Right renal cortex interstitium (tissue), 3 donors: ENCODE data around the gene CES3. TPM values are rescaled to one million over a fixed set of nuclear protein-coding genes. Genes with fewer than 3 reads are reported as not detected.
"Not testable (repeated sequence)": the region's sequence is repeated elsewhere in the genome, so short reads cannot be mapped to it uniquely, and the experiment has no call there.

Experiments
- DNase-seq, 3 donors: peaks; one replicate each; pipeline ENCODE4 v3.0.0-alpha.2; 2013; ENCODE audit warnings: low read depth in 3 of 3, low spot score in 2 of 3
- polyA plus RNA-seq, 3 donors: library from polyadenylated mRNA; unstranded; fragments of 120-200 nt; gene quantifications; one replicate each; pipeline ENCODE4 v1.2.1, GENCODE V29; 2013; ENCODE audit not compliant: insufficient read length in 3 of 3

The CES3 gene
- polyA plus RNA-seq, 3 donors: 1.3 to 3.1 (median 1.8) TPM

GRCh38 chr16:66926171-66926947 lies 34.7 kb upstream of the CES3 start:
- DNase-seq: no peak

GRCh38 chr16:66926961-66927436 lies 34.1 kb upstream of the CES3 start:
- DNase-seq: no peak

GRCh38 chr16:66927918-66928649 lies 33.0 kb upstream of the CES3 start:
- no peak for DNase-seq

- DNase-seq: no peak
Observed at GRCh38 chr16:66928702-66929388, 32.2 kb upstream of the CES3 start.

GRCh38 chr16:66930189-66930588 lies 30.9 kb upstream of the CES3 start:
- no peak for DNase-seq

GRCh38 chr16:66931665-66932064 lies 29.4 kb upstream of the CES3 start:
- DNase-seq: no peak

GRCh38 chr16:66932076-66932475 lies 29.0 kb upstream of the CES3 start:
- DNase-seq: no peak

DNA sequence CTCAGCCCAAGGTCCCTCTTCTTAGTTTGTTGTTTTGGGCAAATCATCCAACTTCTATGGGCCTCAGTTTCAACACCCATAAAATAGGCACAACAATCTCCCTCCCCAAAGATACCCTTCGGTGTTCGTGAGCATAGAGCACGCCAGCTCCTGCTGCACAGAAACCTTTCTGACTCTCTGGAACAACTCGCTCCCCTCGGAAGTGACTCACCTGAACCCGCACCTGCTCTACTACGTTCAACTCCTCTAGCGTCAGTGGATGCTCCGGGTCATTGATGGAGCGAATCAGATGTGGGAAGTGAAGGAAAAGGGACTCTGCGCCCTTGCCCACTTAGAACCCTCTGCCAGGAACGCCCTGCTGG lies 27.3 kb upstream of the CES3 start:
- no peak for DNase-seq

- DNase-seq: peak; percentile 71 to 78 (median 72)
Observed at GRCh38 chr16:66934138-66934838, 26.8 kb upstream of the CES3 start, which contains the start of gene CIAO2B. TSS of gene CIAO2B (minus strand) at chr16:66934402. CDS start at chr16:66934364, 38 bp downstream.

DNA sequence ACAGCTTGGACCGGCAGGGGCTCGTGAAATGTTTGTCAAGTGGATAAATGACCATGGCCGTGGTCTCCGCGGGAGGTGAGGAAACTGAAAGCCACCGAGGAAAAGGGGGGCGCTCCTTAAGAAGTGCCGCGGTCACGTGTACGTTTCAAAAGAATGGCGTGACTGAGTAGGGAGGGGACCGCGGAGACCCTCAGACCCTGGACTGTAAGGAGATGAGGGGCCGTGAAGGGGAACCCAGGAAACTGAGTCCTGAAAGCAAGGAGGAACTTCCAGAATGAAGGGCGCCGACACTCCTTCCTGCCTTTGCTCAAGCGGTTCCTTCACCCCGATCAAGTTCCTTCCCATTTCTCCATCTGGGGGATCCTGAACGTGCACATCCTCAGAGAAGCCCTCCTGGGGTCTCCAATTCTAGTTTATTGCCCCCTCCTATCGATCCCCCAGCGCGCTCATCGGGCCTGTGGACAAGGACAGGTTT lies 26.2 kb upstream of the CES3 start:
- not testable (repeated sequence) for DNase-seq

DNA sequence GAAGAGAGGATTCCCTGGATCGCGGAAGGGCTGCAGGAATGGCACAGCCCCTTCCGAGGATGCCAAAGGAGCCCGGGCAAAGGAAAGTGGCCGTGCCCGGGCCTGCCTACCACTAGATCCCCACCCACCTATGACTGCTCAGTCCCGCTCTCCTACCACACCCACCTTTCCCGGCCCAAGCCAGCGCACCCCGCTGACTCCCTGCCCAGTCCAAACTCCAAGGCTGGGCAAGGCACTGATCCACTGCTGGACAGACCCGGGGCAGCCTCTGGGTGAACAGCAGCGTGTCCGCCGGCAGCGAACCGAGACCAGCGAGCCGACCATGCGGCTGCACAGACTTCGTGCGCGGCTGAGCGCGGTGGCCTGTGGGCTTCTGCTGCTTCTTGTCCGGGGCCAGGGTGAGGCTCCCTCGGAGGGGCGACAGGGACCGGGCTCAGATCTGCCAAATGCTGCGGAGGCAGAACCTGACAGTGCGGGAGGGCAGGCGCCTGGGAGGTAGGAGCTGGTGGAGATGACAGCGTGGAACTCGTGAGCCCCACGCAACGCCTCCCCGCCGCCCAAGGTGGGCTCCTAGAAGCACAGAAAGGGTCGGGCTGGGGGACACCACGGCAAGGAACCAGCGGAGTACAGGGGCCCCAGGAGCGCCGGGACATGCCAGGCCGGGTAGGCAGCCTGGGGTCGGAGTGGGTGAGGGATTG lies 25.6 kb upstream of the CES3 start, which contains the start of gene CES2:
Gene CES2 (plus strand): TSS at position 203 of the 698 bp plus-strand sequence. CDS start 120 bp downstream, at position 323.
- DNase-seq: no peak

- no peak for DNase-seq
Observed at GRCh38 chr16:66936462-66936861, 24.6 kb upstream of the CES3 start.

DNA sequence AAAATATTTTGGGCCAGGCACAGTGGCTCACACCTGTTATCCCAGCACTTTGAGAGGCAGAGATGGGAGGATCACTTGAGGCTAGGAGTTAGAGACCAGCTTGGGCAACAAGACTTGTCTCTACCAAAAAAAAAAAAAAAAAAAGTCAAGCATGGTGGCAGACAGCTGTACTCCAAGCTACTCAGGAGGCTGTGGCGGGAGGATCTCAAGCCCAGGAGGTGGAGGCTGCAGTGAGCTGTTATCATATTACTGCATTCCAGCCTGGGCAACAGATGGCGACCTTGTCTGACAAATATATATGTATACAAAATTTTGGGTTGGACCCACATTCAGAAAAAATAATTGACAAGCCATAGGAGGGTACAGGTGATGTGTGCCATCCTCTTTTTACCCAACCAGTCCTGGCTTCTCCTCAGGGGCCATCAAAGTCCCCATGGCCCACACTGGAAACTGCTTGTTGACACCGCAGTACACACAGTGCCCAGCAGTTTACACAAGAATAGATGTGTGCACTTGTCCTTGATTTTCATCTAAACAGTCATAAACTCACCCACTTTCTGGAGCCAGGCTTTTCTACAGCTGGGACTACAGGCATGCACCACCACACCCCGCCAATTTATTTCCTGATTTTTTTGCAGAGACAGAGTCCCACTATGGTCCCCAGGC lies 24.0 kb upstream of the CES3 start:
- DNase-seq: no peak

DNA sequence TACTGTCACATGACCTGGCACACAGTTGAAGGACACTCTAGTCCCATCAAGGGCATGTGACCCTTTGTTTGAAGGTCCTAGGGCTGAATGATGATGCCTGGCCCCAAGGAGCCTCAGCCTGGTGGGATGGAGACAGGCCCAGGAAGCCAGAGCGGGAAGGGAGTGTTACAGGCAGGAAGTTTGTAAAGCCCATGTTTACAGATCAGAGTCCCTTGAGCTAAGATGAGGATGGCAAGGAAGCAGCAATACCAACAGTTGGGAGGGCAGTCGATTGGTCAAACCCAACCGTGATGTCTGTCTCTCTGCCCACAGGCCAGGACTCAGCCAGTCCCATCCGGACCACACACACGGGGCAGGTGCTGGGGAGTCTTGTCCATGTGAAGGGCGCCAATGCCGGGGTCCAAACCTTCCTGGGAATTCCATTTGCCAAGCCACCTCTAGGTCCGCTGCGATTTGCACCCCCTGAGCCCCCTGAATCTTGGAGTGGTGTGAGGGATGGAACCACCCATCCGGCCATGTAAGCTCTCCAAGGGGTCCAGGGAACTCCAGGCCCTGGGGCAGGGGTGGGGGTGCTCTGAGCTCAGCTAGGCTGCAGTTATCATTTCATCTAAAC lies 23.2 kb upstream of the CES3 start:
- no peak for DNase-seq

GRCh38 chr16:66939366-66939765 lies 21.7 kb upstream of the CES3 start:
- no peak for DNase-seq

DNA sequence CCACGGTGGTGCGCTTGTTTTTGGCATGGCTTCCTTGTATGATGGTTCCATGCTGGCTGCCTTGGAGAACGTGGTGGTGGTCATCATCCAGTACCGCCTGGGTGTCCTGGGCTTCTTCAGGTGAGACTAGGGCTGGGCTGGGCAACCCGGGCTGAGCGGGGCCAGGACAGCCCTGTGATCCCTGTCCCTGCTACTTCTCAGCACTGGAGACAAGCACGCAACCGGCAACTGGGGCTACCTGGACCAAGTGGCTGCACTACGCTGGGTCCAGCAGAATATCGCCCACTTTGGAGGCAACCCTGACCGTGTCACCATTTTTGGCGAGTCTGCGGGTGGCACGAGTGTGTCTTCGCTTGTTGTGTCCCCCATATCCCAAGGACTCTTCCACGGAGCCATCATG lies 20.8 kb upstream of the CES3 start:
- DNase-seq: no peak

- DNase-seq: no peak
Observed at GRCh38 chr16:66942981-66943380, 18.1 kb upstream of the CES3 start.

GRCh38 chr16:66943426-66944053 lies 17.5 kb upstream of the CES3 start:
- no peak for DNase-seq
